ENCODE results near the gene PARD6G. TPM values are rescaled to one million over a fixed set of nuclear protein-coding genes. Genes with fewer than 3 reads are reported as not detected.

PARD6G gene
- total RNA-seq, 4 donors from 2014 or later: 4.6 to 15.9 (median 11.9) TPM

DNA sequence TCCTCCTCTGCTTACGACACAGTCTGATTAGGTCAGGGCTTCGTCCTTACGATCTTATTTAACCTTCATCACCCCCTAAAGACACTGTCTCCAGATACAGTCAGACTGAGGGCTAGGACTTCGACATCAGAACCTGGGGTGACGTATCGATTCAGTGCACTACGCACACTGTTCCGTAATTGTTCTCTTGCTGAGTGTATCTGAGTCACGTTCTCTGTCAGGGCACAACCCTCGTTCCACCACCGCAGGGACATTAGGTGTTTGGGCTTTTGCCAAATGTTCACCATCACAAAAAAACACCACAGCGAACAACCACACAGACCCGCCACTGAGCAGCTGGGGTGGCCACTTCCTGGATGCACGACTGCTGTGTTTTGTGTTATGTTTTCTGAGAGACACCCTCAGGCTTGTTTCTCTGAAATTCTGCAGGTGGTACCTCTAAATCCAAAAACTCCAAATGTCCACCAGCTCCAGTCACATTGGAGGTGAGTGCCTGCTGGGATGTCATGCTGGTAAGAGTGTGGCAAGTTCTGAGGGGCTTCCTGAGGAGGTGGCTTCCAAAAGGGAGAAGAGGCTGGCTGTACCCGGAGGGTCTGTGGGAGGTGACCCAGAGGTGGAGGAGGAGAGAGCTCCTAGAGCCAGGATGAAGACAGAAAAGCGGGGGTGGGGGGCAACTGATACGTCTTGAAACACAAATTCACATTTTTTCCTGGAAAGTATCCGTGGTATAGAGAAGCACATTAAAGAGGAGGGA lies 71.7 kb downstream of the PARD6G start:
- intact Hi-C loops (cut with DNase I; ENCODE audit: low total_unique reads): no loop called here

GRCh38 chr18:80173060-80173459 lies 74.3 kb downstream of the PARD6G start:
- Histone ChIP-seq H3K27ac (no peak overlapping the region), H3K36me3 (no peaks in the 10 kb centered on the region), H3K4me1 (peaks cover 0 to 4% of the 10 kb centered on the region in 2 donors), H3K4me3 (no peak overlapping the region), H3K9me3 (no peaks in the 10 kb centered on the region), H3K27me3 (no peaks in the 10 kb centered on the region)
- intact Hi-C loops (cut with DNase I; ENCODE audit: low total_unique reads): no loop called here
- no peak for TF ChIP-seq CTCF (IDR thresholded peaks at IDR 0.05)
- no peak for TF ChIP-seq POLR2A (IDR thresholded peaks at IDR 0.05)
- DNase-seq: no peak

More for the DNA sequence above, 71.7 kb downstream of the PARD6G start:
- H3K27me3 ChIP-seq: no peaks in the 10 kb centered on the region
- H3K4me3 ChIP-seq: no peak overlapping the region
- H3K4me1 ChIP-seq: peaks cover 0 to 4% of the 10 kb centered on the region in 2 donors
- H3K27ac ChIP-seq: peak overlapping the region in 1 of 2 donors; percentile 54
- no peak for TF ChIP-seq POLR2A (IDR thresholded peaks at IDR 0.05)
- TF ChIP-seq CTCF (IDR thresholded peaks at IDR 0.05): no peak
- DNase-seq: no peak
- H3K9me3 ChIP-seq: no peaks in the 10 kb centered on the region
- no peaks in the 10 kb centered on the region for H3K36me3 ChIP-seq

- H3K4me3 ChIP-seq: no peak overlapping the region
- TF ChIP-seq CTCF (IDR thresholded peaks at IDR 0.05): no peak
- TF ChIP-seq POLR2A (IDR thresholded peaks at IDR 0.05): no peak
- H3K27ac ChIP-seq: peak overlapping the region in 1 of 2 donors; percentile 65
- no peaks in the 10 kb centered on the region for H3K27me3 ChIP-seq
- H3K9me3 ChIP-seq: no peaks in the 10 kb centered on the region
- no peaks in the 10 kb centered on the region for H3K4me1 ChIP-seq
- intact Hi-C loops (cut with DNase I; ENCODE audit: low total_unique reads): no loop called here
- no peaks in the 10 kb centered on the region for H3K36me3 ChIP-seq
- DNase-seq: no peak
These were observed 75.3 kb downstream of the PARD6G start for GRCh38 chr18:80172056-80172455.

GRCh38 chr18:80171054-80171872 lies 76.1 kb downstream of the PARD6G start:
- peak; percentile 55 to 70 for DNase-seq
- no peaks in the 10 kb centered on the region for H3K36me3 ChIP-seq
- H3K9me3 ChIP-seq: no peaks in the 10 kb centered on the region
- H3K4me1 ChIP-seq: no peaks in the 10 kb centered on the region
- no peak for TF ChIP-seq POLR2A (IDR thresholded peaks at IDR 0.05)
- peak; percentile 64 to 70 (median 68) for TF ChIP-seq CTCF (IDR thresholded peaks at IDR 0.05)
- H3K27ac ChIP-seq: peak overlapping the region; percentile 26 to 65
- H3K27me3 ChIP-seq: no peaks in the 10 kb centered on the region
- peak overlapping the region; percentile 13 to 27 for H3K4me3 ChIP-seq
- intact Hi-C loops (cut with DNase I; ENCODE audit: low total_unique reads): no loop called here
